Embryonic facial prominence (tissue), 1 donor: ENCODE data around the gene INPP5A.
"Not testable (repeated sequence)": the region's sequence is repeated elsewhere in the genome, so short reads cannot be mapped to it uniquely, and the experiment has no call there.

Source experiments
- DNase-seq: peaks from one replicate; pipeline ENCODE4 v3.0.0-alpha.2; 2016; ENCODE audit errors: extremely low spot score

The INPP5A gene

GRCh38 chr10:132762267-132762666, 224.7 kb downstream of the INPP5A start:
- no peak for DNase-seq

- DNase-seq = no peak
Measured at GRCh38 chr10:132763545-132763944, 226.0 kb downstream of the INPP5A start.

- DNase-seq = no peak
Measured at GRCh38 chr10:132764108-132764507, 226.5 kb downstream of the INPP5A start.

GRCh38 chr10:132765435-132765834, 227.8 kb downstream of the INPP5A start:
- no peak for DNase-seq

- DNase-seq = no peak
Measured at GRCh38 chr10:132766291-132766690, 228.7 kb downstream of the INPP5A start.

GRCh38 chr10:132768346-132769248, 231.0 kb downstream of the INPP5A start:
- DNase-seq = no peak

GRCh38 chr10:132770061-132771021, 232.8 kb downstream of the INPP5A start:
- DNase-seq = no peak

GRCh38 chr10:132772816-132773215, 235.2 kb downstream of the INPP5A start:
- DNase-seq = not testable (repeated sequence)

GRCh38 chr10:132774181-132774901, 236.8 kb downstream of the INPP5A start:
- DNase-seq = no peak

- no peak for DNase-seq
Measured at GRCh38 chr10:132774902-132775863, 237.6 kb downstream of the INPP5A start.

- DNase-seq = no peak
Measured at GRCh38 chr10:132776186-132776585, 238.6 kb downstream of the INPP5A start.

GRCh38 chr10:132776821-132777220, 239.2 kb downstream of the INPP5A start:
- no peak for DNase-seq

GRCh38 chr10:132777441-132777840, 239.9 kb downstream of the INPP5A start:
- no peak for DNase-seq

- DNase-seq = no peak
Measured at GRCh38 chr10:132779549-132780294, 242.1 kb downstream of the INPP5A start.

- DNase-seq = no peak
Measured at GRCh38 chr10:132780356-132780755, 242.8 kb downstream of the INPP5A start.

GRCh38 chr10:132781556-132781955, 244.0 kb downstream of the INPP5A start:
- DNase-seq = no peak

GRCh38 chr10:132783165-132783939, 245.8 kb downstream of the INPP5A start:
- DNase-seq = no peak

GRCh38 chr10:132783940-132784865, 246.6 kb downstream of the INPP5A start:
- DNase-seq = no peak
